ENCODE results near the gene SLIT3. TPM values are rescaled to one million over a fixed set of nuclear protein-coding genes. Genes with fewer than 3 reads are reported as not detected.
A peak's percentile ranks its signal among the peaks of the same experiment; 100 is the strongest.

SLIT3 gene
- total RNA-seq, 1 donor from 2014 or later, result 3.5 TPM

DNA sequence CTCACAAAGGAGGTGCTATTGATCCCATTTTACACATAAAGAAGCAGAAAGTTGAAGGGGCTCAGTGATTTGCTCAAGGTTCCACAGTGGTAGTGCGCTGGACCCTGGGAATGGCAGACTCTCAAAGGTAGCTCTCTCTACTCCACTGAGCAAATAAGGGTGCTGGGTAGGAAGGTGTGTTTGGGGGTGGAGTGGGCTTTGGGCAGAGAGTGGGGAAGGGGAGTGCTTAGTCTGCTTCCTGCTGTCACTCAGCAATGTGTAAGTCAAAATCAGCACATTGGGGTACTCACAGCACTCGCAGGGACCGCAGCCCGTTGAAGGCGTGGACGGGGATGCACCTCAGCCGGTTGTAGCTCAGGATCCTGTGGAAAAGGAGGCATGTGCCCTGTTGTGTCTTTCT, 579.0 kb downstream of the SLIT3 start:
- ATAC-seq, result no peak

DNA sequence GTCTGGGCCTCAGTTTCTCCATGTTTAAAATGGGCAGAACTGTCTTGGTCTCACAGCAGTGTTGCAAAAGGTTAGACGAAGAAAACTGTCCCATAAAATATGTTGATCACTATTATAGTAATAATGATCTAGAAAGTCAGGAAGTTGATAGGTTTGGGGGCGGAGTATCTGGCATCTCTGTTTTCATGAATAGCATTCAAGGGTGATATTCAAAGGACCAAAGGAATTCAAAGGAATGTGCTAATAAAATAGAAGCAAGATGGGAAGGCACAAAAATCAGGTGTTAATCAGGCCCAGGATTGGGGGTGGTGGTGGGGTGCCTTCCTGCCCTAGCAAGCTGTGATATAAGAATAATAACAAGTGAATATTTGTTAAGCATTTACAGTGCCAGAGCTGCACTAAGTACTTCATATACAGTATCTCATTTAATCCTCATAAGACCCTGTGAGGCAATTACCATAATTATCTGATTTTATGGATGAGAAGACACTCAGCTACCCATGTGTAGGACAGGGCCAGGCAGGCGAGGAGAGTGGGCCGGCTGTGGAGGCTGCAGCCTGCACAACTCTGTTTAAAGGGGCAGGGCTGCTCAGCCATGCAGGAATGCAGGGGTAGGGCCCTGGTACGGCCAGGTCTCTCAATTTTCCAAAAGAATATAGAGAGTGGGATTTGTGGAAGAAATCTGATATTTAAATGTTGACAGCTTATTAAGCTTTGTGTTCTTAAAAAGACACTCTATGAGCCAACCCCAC, 579.8 kb downstream of the SLIT3 start:
- no peak for ATAC-seq

DNA sequence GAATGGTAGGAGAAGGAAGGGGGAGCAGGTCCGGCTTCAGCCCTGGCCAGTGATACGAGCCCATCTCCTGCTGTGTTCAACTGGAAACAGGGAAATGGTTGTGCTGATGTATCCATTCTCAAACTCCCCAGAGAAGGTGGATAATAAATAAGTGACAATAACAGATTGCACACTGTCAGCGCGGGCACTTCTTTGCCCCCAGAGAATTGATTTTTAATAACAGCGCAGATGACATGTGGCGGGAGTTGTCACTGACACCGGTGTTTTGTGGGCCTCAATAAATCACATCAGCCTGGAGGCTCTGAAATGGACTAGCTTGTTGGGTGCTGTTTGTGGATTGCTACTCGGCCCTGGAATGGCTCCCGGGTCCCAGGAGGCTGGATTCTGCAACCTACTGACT, 580.4 kb downstream of the SLIT3 start:
- no peak for ATAC-seq

DNA sequence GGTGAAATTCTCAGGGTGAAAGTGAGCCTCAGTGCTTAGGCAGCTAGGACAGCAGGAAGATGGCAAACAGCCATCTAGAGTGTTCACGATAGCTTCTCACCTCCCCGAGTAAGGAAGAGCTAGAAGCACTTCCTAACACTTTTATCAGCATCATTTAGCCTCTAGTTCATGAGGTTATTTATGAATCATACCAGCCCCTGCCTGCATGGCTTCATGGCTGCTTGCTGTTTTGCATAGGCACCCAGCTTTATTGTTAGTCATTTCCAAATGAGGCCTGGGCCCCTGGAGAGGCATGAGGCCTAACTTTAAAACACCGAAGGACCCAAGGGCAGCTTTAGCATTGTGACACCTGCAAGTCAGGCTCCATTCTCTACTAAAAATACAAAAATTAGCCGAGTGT, 586.9 kb downstream of the SLIT3 start:
- ATAC-seq, result no peak

GRCh38 chr5:168713051-168713450, 587.9 kb downstream of the SLIT3 start:
- peak; percentile 89 for ATAC-seq

GRCh38 chr5:168712280-168712924, 588.5 kb downstream of the SLIT3 start:
- peak; percentile 96 for ATAC-seq

GRCh38 chr5:168710706-168711105, 590.2 kb downstream of the SLIT3 start:
- no peak for ATAC-seq

DNA sequence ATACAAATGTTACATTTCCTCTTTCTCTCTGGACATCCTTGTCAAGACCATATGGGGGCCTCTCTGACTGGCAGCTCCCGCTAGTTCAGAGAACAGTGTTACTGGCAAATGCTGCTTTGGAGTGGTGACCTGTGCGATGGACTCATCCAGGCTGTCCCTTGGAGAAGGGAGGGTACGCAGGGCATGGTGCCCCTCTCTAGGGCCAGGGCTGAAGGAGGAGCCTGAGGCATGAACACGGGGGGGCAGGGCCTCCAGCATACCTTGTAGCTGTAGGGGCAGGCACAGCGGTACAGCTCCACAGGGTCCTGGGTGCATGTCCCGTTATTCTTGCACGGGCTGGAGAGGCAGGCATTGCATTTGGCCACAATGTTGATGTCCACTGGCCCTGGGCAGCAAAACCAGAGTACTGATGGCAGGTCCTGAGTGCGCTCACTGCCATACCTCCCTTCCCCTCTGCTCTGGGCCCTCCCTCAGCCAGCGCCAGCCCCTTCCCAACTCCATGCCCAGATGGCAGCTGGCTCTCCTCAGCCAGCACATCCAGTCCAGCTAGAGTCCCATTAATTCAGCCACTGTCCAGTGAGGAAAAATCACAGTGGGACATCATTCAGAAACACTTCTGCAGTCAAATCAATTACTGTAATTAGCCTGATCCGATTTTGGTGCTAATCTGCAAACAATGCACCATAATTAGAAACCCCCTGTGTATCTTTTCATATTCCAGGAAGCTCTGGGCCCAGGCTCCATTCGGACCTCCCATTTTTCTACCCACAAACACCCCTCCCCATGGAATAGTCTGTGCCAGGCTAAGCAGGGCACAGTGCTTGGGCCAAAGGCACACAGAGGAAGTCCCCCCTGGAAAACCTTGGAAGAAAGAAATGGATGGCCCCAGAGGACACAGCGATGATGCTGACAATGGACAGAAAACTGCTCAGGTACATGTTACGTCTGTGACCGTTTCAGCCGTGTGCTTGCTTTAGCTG, 592.9 kb downstream of the SLIT3 start:
- ATAC-seq, result no peak

- ATAC-seq, result peak; percentile 73
Observed at GRCh38 chr5:168706655-168707069, 594.3 kb downstream of the SLIT3 start.

DNA sequence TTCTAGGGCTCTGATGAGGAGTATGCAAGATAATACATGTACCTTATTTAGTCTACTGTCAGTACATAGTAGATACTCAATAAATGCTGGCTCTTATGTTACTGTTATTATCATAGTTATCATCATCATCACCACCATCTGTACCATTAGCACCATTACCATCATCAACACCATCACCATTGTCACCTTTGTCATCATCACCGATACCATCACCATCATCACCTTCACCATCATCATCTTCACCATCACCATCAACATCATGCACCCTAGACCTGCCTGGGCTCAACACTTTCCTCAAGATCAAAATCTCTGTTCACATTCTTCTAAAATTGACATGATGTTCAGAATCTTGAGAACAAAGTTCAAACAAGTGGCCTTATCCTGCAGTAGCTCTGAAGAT, 595.6 kb downstream of the SLIT3 start:
- no peak for ATAC-seq

DNA sequence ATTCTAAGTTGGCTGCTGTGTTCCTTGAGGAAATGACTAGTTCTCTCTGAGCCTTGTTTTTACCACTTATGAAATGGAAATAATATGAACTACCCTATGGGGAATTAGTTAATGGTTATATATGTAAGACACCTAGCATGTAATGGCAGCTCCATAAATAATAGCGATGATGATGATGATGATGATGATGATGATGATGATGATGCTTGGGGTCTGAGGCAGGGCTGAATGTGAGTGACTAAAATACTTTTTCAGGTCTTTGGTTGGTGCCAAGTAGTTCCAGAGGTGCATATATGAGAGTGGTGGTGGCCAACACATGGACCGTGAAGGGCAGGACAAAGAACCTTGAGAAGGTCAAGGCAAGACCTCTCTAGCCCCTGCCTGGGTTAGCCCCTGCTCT, 598.4 kb downstream of the SLIT3 start:
- no peak for ATAC-seq

DNA sequence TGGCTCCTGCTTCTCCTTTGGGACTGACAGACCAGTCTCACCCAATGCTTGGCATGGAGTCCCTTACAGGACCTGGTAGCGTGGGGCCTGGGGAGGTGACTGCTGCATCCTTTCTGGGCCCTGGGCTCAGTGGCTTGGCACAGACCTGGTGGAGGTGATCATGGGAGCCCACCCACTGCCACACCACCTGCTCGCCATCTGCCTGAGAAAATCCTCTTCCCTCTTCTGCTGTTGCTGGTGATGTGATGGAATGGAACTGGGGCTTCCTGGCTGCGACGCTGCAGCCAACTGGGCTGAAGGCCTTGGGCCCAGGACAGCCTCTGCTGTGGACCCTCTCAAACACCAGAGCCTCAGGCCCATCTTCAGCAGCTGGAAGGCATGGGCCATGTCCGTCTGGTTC, 599.3 kb downstream of the SLIT3 start:
- ATAC-seq, result no peak

DNA sequence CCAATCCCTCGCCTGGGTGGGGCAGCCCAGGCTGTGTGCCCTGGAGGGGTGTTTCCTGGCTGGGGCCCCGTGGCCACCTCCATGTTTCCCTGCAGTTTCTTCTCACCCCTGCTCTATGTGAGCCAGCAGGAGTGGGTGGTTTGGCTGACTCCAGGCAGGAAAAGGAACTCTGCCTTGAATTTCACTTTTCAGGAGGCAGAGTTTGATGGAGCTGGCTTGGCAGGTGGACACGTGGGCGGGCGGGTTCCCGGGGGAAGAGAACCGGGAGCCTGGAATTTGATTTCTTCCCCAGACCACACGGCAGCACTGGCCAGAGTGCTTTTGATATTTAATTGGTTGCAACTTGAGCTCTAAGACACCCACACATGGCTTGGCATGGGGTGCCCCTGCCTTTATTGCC, 601.9 kb downstream of the SLIT3 start:
- ATAC-seq, result no peak

DNA sequence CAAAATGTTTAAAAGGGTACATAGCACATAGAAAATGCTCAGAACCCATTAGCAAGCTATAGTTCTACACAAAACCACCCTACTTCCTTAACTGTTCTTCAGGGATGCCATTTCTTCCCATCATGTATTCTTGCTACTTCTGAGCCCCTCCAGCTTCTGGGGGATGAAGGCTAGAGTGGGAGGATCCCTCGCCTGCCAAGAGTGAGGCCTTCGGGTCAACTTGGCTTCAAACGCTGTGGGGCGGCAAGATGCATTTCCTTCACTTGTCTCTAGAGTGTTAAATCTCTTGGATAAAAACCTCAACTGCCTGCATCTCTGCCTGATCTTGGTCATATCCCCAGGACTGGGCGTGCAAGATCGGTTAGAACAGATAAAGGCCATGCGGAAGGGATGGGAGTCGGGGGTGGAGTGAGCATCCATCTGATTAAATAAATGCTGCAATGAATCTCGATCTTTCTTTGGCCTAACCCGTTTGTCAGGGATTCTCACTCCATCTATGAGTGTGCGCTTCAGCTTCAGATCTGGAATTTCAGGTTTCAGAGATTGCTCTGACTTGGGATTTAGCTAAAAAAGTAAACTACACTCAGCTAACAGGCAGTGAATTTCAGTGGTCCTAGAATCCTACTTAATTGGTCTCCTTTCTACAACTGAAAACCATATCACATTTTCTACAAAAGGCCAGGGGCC, 603.8 kb downstream of the SLIT3 start:
- ATAC-seq, result peak; percentile 56

- ATAC-seq, result no peak
Observed at GRCh38 chr5:168696611-168697010, 604.3 kb downstream of the SLIT3 start.

- ATAC-seq, result no peak
Observed at GRCh38 chr5:168695301-168695835, 605.6 kb downstream of the SLIT3 start.

DNA sequence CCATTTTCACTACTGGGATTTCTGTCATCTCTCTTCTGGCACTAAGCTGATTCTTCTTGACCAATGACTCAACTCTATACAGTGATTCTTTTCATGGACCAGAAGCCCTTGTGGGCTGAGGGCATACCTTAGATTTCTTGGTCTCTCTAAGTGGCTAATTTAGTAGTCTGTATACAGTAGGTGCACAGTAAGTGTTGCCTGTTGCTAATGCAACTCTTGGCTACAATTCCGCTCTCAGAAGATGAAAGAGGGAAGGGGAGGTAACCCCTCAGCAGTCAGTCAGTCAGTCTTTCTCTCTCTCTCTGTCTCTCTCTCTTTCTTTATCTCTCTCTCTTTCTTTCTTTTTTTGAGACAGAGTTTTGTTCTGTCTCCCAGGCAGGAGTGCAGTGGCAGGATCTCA, 606.6 kb downstream of the SLIT3 start:
- ATAC-seq, result no peak

DNA sequence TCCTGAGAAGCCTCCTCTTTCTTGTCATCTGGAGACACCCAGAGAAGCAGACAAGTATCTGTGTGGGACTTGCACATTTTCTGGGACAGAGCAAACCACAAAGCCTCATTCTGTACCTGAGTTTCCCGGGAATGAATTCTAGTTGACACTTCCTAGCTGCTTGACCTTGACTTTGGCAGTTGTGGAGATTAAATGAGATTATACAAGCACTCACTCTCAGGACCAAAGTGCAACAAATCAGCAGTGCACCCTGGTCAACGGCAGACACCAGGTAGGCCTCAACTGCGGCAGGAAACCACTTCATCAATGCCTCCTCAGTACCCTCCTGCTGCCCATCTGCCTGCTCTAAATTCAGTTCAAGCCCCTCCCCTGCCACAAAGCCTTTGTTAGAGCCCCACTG, 607.1 kb downstream of the SLIT3 start:
- no peak for ATAC-seq

GRCh38 chr5:168693297-168693696, 607.6 kb downstream of the SLIT3 start:
- ATAC-seq, result no peak

DNA sequence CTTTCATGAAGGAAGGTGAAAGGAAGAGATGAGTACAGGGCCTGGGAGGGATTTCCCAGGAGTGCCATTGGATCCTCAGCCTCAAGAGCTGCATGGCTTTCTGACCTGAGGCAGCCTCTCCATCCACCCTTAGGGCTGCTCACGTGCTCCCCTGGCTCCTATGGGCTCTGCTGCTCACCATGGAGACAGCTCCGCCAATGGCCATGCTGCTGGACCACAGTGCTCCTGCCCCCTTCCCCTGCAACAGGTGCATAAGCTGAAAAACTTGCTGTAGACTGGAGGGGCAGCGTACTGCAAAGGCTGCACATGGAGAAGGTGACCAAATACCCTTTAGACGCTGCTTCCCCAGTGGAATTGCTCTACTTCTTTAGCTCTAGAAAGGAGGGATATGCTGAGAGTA, 609.0 kb downstream of the SLIT3 start:
- ATAC-seq, result no peak

DNA sequence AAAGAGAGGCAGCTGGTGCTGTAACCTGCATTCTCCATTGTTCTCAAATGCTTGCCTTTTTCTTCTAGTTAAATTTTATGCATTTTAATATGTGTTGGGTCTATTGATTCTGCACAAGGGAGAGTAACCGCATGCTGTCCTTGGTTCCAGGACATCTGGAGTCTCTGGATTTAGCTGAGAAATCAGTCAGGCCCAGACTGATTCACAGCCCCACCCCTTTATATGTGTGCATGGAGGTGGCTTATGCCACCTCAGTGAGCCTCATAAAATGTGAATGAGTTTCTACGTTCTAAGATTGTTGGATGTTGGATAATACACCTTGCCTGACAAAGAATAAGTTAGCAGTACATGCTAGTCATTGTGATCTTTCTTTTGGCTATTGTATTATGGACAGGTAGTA, 611.7 kb downstream of the SLIT3 start:
- ATAC-seq, result no peak

- no peak for ATAC-seq
Observed at GRCh38 chr5:168686837-168687236, 614.1 kb downstream of the SLIT3 start.
